Jurkat, Clone E6-1 (cell line): ENCODE data around the gene ADAM21.
"Not testable (repeated sequence)": the region's sequence is repeated elsewhere in the genome, so short reads cannot be mapped to it uniquely, and the experiment has no call there.

ENCODE experiments used
- DNase-seq: peaks from one replicate; pipeline ENCODE4 v3.0.0-alpha.2; 2011; ENCODE audit warnings: low read depth, low spot score
- H3K4me3 ChIP-seq: 2 replicates; pipeline ENCODE4 v1.5.1; 2011; ENCODE audit warnings: mild to moderate bottlenecking, low read length, control low read depth, moderate library complexity

The ADAM21 gene

GRCh38 chr14:70473825-70474224 lies 21.9 kb downstream of the ADAM21 start:
- DNase-seq: no peak
- no peak overlapping the region for H3K4me3 ChIP-seq

- DNase-seq, H3K4me3 ChIP-seq: not testable (repeated sequence)
Observed at GRCh38 chr14:70475459-70475858, 23.5 kb downstream of the ADAM21 start.

GRCh38 chr14:70477356-70478105 lies 25.6 kb downstream of the ADAM21 start:
- H3K4me3 ChIP-seq, DNase-seq: not testable (repeated sequence)

- no peak for DNase-seq
- no peak overlapping the region for H3K4me3 ChIP-seq
Observed at GRCh38 chr14:70489579-70490200, 37.7 kb downstream of the ADAM21 start.

GRCh38 chr14:70498191-70498590 lies 46.2 kb downstream of the ADAM21 start:
- DNase-seq: no peak
- H3K4me3 ChIP-seq: no peak overlapping the region
